ENCODE data around the gene UCK2.

DNA sequence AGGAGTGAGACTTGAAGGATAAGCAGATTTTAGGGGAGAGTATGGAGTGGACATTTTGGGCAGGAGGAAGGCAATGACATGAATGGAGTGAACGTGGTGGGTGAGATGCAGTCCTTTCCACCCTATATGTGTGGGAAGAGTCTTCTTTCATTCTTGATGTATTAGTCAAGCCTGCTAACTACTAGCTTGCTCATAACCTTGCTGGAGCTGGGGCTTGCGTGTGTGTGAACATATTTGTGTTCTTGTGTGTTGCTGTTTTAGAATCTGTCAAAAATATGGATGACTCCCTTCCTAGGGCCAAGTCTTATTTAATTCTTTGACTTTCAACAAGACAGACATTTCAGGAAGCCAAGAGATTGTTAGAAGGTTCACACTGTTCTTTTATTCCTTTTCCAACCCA lies 132.7 kb downstream of the UCK2 start:
- TF ChIP-seq, protein P1, sequence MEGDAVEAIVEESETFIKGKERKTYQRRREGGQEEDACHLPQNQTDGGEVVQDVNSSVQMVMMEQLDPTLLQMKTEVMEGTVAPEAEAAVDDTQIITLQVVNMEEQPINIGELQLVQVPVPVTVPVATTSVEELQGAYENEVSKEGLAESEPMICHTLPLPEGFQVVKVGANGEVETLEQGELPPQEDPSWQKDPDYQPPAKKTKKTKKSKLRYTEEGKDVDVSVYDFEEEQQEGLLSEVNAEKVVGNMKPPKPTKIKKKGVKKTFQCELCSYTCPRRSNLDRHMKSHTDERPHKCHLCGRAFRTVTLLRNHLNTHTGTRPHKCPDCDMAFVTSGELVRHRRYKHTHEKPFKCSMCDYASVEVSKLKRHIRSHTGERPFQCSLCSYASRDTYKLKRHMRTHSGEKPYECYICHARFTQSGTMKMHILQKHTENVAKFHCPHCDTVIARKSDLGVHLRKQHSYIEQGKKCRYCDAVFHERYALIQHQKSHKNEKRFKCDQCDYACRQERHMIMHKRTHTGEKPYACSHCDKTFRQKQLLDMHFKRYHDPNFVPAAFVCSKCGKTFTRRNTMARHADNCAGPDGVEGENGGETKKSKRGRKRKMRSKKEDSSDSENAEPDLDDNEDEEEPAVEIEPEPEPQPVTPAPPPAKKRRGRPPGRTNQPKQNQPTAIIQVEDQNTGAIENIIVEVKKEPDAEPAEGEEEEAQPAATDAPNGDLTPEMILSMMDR (conservative IDR thresholded peaks at IDR 0.05): no peak
- no peak for TF ChIP-seq ZFX (IDR thresholded peaks at IDR 0.05)
